Mucosa of stomach (tissue), 1 donor: ENCODE measurements around the gene ZMIZ1.

Experiments used
- H3K27me3 ChIP-seq: one replicate; pipeline ENCODE4 v1.7.0; 2013; ENCODE audit warnings: mild to moderate bottlenecking, low read length; ENCODE audit not compliant: control insufficient read depth, insufficient read depth
- H3K36me3 ChIP-seq: one replicate; pipeline ENCODE4 v1.7.0; 2013; ENCODE audit warnings: low read length; ENCODE audit not compliant: control insufficient read depth, insufficient read depth
- H3K4me1 ChIP-seq: one replicate; pipeline ENCODE4 v1.7.0; 2013; ENCODE audit warnings: mild to moderate bottlenecking, low read length; ENCODE audit not compliant: control insufficient read depth, insufficient read depth
- H3K4me3 ChIP-seq: one replicate; pipeline ENCODE4 v1.7.0; 2013; ENCODE audit warnings: low read length
- H3K9ac ChIP-seq: one replicate; pipeline ENCODE4 v1.7.0; 2013; ENCODE audit warnings: mild to moderate bottlenecking, low read length, moderate library complexity
- H3K9me3 ChIP-seq: one replicate; pipeline ENCODE4 v1.7.0; 2013; ENCODE audit warnings: mild to moderate bottlenecking, low read length, moderate library complexity; ENCODE audit not compliant: control insufficient read depth
- donor health status: Pancreatic carcinoma.

Gene ZMIZ1

GRCh38 chr10:79038104-79038840, 30.5 kb upstream of the ZMIZ1 start:
- no peak overlapping the region for H3K9ac ChIP-seq
- H3K4me1 ChIP-seq, result peaks cover 12% of the 10 kb centered on the region
- no peaks in the 10 kb centered on the region for H3K36me3 ChIP-seq
- no peaks in the 10 kb centered on the region for H3K27me3 ChIP-seq
- H3K9me3 ChIP-seq, result no peaks in the 10 kb centered on the region
- H3K4me3 ChIP-seq, result no peak overlapping the region

DNA sequence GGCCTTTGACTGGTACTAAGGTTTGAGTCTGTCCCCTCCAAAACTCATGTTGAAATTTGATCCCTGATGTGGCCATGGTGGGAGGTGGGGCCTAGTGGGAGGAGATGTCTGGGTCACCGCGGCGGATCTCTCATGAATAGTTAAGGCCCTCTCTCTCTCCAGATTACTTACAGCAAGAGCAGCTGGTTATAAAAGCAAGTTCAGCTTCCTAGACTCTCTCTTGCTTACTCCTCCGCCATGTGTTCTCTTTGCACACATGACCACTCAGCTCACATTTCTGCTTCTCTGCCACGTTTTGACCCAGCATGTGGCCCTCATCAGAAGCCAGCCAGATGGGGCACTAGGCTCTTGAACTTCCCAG, 29.9 kb upstream of the ZMIZ1 start:
- Histone ChIP-seq H3K36me3 (no peaks in the 10 kb centered on the region), H3K9ac (no peak overlapping the region), H3K4me3 (no peak overlapping the region), H3K27me3 (no peaks in the 10 kb centered on the region), H3K4me1 (peaks cover 12% of the 10 kb centered on the region), H3K9me3 (no peaks in the 10 kb centered on the region)

DNA sequence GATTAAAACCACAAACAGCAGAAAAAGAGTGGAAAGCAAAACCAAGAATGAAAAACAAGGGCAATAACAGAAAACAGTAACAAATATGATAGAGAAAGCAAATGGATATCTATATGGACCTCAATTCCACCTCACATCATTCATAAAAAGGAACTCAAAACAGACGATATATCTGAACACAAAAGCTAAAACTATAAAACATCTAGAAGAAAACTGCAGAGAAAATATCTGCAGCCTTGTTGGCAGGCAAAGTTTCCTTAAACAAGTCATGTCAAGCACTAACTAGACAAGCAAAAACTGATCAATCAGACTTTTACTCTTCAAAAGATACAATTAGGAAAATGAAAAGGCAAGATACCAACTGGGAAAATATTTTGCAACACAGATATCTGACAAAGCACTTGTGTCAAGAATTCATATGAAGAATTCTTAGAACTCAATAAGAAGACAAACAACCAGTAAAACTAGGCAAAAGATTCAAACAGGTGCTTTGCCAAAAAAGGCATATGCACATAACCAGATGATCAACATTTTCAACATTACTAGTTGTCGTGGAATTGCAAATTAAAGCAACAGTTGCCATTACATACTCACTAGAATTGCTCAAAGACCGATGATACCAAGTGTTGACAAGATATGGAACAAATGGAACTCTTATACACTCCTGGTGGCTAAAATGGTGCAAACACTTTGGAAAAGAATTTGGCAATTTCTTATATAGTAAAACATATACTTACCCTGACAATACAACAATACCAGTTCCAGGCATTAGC, 25.9 kb upstream of the ZMIZ1 start:
- Histone ChIP-seq H3K9me3 (no peaks in the 10 kb centered on the region), H3K4me3 (no peak overlapping the region), H3K36me3 (no peaks in the 10 kb centered on the region), H3K9ac (no peak overlapping the region), H3K4me1 (peaks cover 11% of the 10 kb centered on the region), H3K27me3 (no peaks in the 10 kb centered on the region)

DNA sequence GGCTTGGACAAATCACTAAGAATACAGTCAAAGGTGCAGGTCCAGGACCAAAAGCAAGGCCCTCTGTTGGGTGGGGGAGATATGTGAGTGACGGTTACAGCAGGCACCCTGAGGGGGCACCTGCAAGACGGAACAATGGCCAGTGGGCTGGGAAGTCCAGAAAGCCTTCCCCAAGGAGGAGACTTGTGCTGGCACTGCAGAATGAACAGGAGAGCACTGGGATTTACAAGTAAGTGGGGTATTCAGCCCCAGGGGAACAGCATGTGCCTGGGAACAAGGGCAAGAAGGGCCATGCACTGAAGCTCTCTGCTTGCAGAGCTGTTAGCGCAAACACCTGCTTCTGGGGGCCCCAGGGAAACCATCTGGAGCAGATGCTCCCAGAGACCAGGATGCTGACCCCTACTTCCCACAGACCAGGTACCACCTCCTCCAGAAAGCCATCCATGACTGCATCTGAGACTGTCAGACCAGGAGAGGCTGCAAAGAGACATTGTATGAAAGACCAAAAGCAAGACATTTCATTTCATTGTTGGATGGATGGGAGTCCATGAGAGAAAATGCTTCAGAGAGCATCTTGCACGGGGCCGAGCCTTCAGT, 24.6 kb upstream of the ZMIZ1 start:
- H3K4me3 ChIP-seq, result no peak overlapping the region
- H3K9me3 ChIP-seq, result no peaks in the 10 kb centered on the region
- peaks cover 24% of the 10 kb centered on the region for H3K4me1 ChIP-seq
- no peaks in the 10 kb centered on the region for H3K27me3 ChIP-seq
- H3K9ac ChIP-seq, result no peak overlapping the region
- no peaks in the 10 kb centered on the region for H3K36me3 ChIP-seq

DNA sequence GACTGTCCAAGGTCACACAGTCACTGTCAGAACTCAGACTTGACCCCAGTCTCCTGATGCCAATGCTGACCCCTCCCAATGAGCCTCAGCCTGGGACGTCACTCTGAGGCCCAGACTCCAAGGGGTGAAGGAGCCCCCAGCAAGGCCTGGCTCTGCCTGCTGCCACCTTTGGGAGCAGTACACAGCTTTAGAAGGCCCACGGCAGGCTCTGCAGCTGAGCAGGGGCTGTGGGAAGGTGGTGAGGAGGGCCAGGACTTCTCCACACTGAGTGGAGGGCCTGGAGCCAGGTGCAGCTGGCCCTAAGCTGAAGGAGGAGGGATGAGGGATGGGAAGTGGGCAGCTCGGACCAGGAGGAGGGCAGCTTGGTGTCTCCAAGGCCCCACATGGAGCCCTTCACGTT, 23.9 kb upstream of the ZMIZ1 start:
- Histone ChIP-seq H3K9me3 (no peaks in the 10 kb centered on the region), H3K4me3 (no peak overlapping the region), H3K4me1 (peaks cover 27% of the 10 kb centered on the region), H3K9ac (no peak overlapping the region), H3K36me3 (no peaks in the 10 kb centered on the region), H3K27me3 (no peaks in the 10 kb centered on the region)

DNA sequence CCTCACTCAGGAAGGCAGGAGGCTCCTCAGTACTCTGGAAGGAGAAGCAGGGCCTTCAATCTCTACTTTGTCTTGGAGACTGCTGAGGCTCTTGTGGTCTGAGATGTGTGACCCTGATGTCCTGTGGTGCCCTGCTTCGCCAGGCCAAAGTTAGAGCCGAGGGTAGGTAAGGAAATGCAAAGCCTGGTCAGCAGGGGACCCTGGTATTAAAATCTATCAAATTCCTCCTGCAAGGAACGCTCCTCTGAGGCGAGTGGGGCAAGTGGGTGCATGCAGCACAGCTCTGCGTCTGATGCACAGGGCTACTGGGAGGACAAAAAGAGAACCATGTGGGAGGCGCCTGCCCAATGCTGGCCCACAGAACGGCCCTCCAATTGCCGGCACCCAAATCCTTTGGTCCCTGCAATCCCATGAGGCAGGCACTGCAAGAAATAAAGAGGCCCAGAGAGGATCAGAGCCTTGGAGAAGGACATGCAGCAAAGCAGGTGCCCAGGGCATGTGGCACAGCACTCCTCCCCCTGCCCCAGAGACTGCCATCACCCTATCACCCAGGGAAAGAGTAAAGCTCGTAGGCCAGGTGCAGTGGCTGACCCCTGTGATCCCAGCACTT, 23.1 kb upstream of the ZMIZ1 start:
- peaks cover 36% of the 10 kb centered on the region for H3K4me1 ChIP-seq
- H3K4me3 ChIP-seq, result no peak overlapping the region
- H3K27me3 ChIP-seq, result no peaks in the 10 kb centered on the region
- no peaks in the 10 kb centered on the region for H3K9me3 ChIP-seq
- H3K9ac ChIP-seq, result no peak overlapping the region
- no peaks in the 10 kb centered on the region for H3K36me3 ChIP-seq

DNA sequence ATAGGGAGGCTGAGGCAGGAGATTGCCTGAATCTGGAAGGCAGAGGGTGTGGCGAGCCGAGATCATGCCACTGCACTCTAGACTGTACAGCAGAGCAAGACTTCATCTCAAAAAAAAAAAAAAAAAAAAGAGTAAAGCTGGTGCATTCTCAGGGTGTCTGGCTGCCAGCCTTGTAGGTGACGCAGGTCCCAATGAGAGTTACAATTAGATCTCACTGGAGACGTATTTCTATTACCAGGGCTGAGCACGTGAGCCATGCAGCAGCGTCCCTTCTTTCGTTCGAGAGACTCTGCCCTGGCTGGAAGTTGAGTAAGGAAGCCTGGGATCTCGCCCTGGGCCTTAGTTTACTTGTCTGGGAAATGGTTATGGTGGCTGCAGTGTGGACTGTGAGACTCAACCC, 22.4 kb upstream of the ZMIZ1 start:
- no peaks in the 10 kb centered on the region for H3K9me3 ChIP-seq
- no peaks in the 10 kb centered on the region for H3K36me3 ChIP-seq
- H3K27me3 ChIP-seq, result no peaks in the 10 kb centered on the region
- no peak overlapping the region for H3K9ac ChIP-seq
- peaks cover 42% of the 10 kb centered on the region for H3K4me1 ChIP-seq
- no peak overlapping the region for H3K4me3 ChIP-seq

DNA sequence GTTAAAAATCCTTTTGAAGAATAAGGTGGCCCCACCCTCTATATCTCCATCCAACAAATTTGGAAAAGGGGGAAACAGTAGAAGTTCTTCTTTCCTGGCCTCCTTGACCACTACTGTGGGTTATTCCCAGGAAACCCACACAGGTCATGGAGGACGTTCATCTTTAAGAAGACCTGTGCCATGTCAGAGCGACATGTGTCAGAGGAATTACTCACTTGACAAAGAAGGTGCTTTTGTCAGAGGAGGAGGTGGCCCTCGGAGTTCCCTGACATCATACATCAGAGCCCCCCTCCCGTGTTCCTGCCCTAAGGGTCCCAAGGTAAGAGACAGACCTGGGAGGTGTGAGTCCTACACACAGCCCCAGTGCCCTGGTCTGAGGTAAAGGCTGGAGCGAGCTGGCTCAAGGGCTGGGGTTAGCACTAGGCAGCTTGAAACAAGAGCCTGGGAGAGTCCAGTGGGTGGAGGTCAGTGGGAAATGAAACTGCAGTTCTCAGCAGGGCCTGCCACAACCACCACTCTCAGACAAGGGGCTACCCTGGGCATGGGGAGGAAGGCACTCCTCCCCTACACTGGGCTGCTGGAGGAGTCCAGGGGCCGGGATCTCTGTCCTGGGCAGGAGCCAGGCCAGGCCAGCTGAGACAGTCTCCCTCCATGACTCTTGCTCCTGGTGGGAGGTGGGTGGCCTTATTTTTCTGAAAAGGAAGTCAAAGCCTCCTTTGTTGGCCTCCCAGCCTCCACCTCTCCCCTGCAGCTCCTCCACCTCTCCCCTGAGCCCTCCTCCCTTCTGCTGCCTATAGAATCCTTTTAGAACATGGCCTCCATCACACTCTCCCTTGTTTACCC, 21.8 kb upstream of the ZMIZ1 start:
- H3K9ac ChIP-seq, result no peak overlapping the region
- H3K36me3 ChIP-seq, result no peaks in the 10 kb centered on the region
- no peaks in the 10 kb centered on the region for H3K9me3 ChIP-seq
- peaks cover 49% of the 10 kb centered on the region for H3K4me1 ChIP-seq
- H3K27me3 ChIP-seq, result no peaks in the 10 kb centered on the region
- no peak overlapping the region for H3K4me3 ChIP-seq

DNA sequence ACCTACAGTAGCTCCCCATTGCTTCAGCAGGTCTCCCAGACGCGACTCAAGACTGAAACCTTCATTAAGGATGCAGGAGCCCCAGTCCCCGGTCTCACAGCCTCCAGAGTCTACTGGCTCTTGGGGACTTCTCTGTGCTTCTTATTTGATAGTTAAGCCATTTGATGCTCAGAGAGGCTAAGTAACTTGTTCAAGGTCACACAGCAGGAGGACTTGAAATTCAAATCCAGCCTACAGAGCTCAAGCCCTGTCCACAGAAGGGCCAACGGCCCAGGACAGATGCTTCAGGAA, 21.2 kb upstream of the ZMIZ1 start:
- H3K27me3 ChIP-seq, result no peaks in the 10 kb centered on the region
- no peaks in the 10 kb centered on the region for H3K9me3 ChIP-seq
- H3K36me3 ChIP-seq, result no peaks in the 10 kb centered on the region
- no peak overlapping the region for H3K9ac ChIP-seq
- peaks cover 53% of the 10 kb centered on the region for H3K4me1 ChIP-seq
- H3K4me3 ChIP-seq, result no peak overlapping the region

GRCh38 chr10:79047875-79048638, 20.7 kb upstream of the ZMIZ1 start:
- Histone ChIP-seq H3K27me3 (no peaks in the 10 kb centered on the region), H3K4me1 (peaks cover 53% of the 10 kb centered on the region), H3K36me3 (no peaks in the 10 kb centered on the region), H3K9me3 (no peaks in the 10 kb centered on the region), H3K9ac (peak overlapping the region; percentile 14), H3K4me3 (no peak overlapping the region)
